ENCODE measurements around the gene ACOXL.

Gene ACOXL

DNA sequence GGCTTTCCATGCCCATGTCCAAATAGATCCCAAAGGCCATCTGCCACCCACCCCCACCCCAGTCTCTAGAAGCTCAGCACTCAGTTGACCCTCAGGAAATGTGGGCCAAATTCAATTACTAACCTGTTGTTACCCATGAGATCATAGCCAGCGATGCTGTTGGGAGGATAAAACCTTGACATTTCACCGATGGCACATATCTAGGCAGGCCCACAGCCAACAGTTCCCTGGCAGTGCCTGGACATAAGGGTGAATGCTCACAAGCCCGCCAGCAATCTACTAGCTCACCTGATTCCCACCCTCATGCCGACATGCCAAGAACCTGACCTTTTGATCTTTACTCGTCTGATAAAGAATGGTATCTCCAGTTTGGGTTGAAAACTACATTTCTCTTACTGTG lies 11.8 kb upstream of the ACOXL start:
- DNase-seq, result no peak

DNA sequence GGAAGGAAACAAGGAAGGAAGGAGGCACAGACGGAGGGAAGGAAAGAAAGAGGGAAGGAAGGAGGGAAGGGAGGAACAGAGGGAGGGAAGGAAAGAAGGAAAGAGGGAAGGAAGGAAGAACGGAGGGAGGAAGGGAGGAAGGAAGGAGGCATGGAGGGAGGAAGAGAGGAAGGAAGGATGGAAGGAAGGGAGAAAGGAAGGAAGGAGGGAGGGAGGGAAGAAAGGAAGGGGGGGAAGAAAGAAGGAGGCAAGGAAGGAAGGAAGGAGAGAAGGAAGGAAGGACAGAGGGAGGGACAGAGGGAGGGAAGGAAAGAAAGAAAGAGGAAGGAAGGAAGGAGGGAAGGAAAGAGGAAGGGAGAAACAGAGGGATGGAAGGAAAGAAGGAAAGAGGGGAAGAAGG lies 7.6 kb upstream of the ACOXL start:
- no peak for DNase-seq

DNA sequence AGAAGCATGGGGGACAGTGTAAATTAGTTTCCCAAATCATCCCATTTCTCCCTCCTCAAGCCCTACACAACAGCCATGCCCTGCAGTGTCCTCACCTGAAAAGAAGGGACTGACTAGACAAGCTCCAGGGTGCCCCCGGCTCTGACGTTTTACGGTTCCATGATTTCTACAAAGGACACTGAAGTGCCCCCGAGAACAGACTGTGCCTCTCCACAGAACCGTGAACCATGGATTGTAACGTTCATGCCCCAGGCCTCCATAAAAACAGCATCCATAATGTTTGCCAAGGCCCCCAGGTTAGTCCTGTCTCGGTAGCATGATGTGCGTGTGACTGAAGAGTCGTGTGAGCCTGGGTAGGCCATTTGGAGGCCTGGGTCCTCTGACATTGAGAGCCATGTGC lies 7.0 kb upstream of the ACOXL start:
- no peak for DNase-seq

DNA sequence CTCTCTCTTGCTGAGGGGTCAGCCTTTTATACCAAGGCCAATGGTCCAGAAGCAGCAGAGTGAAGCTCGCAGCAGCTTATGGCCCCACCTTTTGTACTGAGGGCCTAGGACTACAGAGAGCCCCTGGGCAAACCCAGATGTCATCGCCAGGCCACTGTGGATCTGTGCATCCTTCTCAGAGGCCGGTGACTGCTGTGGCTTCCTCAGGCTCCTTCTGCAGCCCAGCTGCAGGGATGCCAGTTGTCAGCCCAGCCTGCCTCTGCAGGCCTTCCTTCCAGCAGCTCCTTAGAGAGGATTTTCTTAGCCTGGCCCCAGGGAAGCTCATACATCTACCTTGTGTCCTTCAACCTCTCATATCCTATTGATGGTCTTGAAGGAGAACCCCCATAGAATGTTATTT lies 6.5 kb upstream of the ACOXL start:
- no peak for DNase-seq

DNA sequence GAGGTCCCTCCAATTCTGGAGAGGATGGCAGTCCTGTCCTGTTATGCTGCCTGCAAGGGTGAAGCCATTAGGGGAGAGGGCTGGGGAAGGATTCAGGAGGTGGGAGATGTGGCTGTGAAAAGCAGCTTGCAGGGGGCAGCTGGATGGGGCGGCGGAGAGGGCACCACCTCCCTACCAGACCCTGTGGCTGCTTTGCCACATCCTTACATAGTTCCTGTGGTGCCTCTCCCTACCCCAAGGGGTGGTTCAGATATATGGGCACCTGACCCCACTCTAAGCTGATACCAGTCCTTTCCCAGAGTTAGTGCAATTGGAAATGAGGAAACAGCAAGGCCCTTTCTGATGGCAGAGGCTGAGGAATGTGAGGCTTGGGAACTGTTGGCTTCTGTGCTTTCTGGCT lies 6.1 kb upstream of the ACOXL start:
- no peak for DNase-seq

DNA sequence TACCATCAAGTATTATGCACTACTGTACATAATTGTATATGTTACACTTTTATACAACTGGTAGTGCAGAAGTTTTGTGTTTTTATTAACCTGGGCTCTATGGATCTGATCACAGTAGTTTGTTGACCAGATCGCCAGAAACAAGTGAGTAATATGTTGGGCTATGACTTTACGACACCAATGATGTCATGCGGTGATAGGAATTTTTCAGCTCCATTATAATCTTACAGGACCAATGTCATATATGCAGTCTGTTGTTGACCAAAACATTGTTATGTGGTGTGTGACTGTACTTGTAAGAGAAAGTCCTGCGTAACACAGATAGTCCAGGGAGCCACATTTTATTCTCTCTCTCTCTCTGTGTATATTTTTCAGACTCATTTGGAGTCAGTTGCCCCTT lies 4.5 kb upstream of the ACOXL start:
- DNase-seq, result no peak

DNA sequence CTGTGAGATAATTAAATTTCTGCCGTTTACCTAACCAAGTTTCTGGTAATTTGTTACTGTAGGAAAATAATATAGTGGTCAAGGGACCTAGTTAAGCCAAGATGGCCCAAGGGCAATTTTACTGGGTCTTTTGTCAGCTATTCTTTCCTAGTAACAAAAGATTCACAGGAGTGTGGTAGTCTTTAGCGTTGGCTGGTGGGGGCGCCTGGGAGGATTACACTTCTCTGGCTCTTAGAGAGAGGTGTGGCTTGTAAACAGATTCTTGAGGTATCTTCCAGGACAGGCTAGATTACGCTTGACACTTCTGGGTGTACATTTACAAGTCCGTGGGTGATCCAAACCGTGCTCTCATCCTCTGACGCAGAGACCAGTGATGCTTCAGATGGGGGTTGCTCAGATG lies 3.3 kb upstream of the ACOXL start:
- no peak for DNase-seq

DNA sequence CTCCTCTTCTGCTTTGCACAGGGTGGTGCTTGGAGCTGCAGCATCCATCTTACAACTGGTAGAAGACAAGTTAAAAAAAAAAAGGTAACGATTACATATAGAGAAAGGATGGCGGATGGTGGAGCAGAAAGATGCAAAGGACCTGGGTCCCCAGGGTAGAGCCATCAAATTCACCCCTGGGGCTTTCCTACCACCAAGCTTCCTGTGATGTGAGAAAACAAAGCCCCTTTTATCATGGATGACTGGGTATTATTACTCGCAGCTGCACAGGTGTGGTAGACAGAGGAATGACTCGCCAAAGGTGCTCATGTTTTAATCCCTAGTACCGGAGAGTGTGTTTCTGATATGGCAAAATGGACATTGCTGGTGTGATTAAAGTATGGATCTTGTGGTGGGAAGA lies 1.3 kb upstream of the ACOXL start:
- no peak for DNase-seq

DNA sequence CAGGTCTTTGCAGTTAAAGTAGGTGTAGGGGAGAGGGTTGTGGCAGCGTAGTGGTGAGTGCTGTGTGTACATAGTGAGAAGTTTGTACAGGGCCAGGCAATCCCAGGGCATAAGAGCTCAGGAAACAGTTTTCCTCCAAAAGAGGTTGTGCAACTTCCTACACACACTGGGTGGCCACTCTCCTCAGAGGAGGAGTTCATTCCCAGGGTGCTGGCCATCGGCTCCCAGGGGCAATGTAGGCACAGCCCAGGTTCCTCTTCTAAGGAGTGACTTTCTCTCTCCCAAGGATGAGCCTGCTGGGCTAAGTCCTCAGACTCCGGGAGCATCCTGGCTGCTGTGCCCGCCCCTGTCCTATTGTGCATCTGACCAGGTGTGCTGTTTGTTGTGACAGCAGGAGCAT lies 3.0 kb downstream of the ACOXL start:
- no peak for DNase-seq

DNA sequence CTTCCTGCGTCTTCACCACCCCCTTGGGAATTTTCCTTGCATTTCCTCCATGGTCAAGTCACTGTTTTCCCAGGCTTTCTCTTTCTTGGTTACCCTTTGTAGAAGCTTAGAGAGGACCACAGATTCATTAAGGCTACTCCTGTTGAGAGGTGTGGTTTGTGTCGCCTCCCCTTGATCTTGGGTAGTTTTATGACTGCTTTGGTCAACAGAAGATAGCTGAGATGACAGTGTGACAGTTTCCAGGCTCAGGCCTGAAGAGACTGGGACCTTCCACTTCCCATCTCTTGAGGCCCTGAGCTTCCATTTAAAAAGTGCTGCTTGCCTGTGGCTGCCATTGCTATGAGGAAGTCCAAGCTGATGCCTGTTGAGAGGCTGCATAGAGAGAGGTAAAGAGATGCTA lies 5.4 kb downstream of the ACOXL start:
- no peak for DNase-seq

DNA sequence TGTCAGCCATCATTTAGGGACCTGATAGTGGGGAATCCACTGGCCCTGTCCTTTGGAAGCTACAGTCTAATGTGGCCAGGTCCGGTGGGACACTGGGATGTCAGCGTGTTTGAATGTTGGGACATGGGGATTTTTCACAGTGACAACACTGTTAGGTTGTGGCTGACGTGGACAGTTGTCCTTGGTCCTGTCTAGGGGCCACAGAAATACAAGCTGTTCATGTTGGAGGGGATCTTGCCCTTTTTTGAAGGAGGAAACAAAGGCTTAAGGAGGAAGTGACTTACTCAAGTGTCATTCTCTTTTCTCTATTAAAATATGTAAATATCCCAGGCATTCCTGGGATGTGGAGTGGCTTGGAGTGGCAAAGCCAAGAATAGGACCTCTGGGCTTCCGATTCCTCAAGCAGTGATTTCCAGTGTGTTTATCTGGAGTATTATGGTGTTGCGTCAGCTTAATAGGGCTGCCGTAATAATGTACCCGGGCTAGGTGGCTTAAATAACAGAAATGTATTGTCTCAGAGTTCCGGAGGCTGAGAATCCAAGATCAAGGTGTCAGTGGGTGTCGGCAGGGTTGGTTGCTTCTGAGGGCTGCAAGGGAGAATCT lies 8.5 kb downstream of the ACOXL start:
- DNase-seq, result no peak

DNA sequence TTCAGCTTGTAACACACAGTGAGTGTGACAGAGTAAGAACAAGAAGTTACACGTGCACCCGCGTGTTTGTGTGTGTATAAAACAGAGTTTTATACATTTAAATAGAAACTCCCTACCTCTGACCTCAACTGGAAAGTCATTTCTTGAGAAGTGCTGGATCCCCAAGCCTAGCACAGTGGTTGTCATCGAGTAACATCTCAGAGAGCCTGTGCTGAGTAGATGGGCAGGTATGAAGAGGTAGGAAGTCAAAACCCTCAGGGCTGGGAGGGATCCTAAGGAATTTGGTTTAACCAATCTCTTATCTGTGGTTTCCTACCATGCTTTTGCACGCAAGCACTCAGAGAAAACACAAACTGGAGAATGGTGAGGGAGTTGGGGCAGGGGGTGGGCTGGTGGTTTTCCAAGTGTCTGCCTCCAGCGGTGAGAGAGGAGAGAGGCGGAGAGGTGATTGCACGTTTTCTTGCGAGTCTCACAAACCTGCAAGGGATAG lies 9.2 kb downstream of the ACOXL start:
- DNase-seq, result no peak

DNA sequence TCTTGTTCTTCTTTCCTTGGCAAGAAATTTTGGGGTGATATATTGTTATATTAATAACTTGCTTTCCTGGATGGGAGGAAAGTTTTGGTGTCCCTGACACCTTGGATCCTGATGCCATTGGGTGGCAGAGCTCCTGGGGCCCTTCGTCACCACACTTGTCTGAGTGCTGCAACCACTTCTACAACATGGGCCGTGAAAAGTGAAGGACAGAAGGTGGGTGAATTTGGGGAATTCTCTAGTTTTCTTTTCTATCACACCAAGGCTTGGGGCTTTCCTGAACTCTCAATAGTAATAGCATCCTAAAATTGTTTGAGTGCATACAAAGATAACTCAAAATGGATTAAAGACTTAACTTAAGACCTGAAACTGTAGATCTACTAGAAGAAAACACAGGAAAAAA lies 10.0 kb downstream of the ACOXL start:
- no peak for DNase-seq

DNA sequence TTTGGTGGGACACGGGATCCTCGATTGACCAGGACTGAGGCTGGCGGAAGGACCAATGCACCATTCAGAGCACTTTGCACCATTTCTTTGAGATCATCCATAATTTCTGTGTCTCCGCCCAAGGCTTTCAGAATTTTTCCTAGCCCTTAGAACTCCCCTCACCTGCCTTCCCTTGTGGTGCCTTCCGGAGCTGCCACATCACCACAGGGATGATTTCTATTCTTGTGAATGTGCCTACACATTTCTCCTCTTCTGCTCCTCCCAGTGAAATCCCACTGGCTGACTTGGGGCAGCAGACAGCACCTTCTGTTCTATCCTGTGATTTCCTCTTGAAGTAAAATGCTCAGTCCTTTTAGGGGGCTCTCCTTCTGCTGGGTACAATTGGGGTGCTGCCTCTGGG lies 11.2 kb downstream of the ACOXL start:
- no peak for DNase-seq

DNA sequence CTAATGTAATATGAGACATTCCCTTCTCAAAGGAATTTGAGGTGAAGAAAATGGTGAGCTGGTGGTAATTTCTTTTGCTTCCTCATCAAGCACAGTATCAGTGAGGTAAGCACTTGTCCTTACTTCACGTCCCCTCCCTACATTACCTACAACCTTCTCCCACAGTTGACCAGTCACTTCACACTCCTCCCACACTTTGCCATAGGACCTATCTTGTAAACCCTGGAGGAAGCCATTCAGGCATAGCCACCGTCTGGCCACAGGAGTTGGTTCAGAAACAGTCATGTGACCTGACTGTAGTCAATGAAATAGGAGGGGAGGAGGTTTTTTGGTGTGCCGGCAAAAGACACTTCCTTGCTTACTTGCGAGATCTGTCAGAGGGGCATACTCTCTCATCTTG lies 12.1 kb downstream of the ACOXL start:
- no peak for DNase-seq

DNA sequence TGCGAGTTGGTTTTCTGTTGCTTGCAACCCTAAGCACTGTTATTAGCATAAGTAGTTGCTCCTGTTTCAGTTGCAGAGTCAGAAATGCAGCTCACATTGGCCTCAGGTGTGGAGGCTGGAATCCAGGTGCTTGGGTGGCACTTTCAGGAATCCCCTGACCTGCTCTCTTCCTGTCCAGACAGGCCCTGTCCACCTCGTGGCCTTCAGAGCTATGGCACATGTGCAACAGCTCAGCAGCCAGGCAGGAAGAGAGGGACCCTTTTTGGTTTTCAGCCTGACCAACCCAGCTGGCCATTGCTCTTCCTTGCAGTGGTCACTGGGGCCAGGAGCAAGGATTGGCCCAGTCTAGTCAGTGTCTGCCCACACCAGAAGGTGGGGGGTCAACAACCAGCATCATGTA lies 12.7 kb downstream of the ACOXL start:
- no peak for DNase-seq

DNA sequence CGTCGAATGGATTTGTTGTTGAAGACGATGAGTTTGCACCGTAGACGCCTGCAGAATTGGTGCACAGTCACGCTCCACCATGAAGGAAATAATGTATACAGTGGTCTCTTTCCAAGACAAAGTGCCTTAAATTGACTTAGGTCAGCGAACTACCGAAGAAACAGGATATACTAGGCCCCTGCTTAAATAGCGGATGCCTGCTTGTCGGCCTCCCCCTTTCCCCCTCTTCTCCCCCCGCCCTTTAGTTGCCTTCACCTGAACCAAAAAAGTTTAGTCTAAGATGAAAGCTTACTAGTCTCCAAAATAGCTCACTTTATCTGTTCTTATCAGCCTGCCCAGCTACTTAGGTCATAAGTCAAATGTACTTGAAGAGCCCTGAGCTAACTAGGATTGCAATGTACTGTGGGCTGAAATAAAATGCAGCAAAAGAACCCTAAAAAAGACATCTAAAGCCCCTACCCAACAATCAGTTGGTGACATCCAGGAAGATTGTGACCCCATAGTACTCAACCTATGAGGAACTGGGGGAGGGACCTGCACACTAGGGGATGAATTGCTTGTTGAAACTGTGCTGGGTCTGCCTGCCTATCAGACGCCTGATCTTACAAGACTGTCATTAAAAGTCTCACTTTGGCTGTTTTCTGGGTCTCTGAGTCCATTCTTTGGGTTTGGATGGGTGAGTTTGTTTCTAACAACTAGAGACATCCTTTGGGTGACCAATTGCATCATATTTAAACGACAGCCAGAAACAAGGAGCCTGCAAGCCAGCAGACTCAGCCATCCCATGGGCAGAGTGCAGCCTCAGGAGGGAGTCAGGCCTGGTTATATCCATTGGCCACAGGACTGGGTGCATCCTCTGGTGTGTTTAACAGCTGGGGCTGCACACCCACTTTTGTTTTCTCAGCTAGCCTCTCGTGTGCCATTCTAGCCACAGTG lies 14.5 kb downstream of the ACOXL start:
- no peak for DNase-seq

DNA sequence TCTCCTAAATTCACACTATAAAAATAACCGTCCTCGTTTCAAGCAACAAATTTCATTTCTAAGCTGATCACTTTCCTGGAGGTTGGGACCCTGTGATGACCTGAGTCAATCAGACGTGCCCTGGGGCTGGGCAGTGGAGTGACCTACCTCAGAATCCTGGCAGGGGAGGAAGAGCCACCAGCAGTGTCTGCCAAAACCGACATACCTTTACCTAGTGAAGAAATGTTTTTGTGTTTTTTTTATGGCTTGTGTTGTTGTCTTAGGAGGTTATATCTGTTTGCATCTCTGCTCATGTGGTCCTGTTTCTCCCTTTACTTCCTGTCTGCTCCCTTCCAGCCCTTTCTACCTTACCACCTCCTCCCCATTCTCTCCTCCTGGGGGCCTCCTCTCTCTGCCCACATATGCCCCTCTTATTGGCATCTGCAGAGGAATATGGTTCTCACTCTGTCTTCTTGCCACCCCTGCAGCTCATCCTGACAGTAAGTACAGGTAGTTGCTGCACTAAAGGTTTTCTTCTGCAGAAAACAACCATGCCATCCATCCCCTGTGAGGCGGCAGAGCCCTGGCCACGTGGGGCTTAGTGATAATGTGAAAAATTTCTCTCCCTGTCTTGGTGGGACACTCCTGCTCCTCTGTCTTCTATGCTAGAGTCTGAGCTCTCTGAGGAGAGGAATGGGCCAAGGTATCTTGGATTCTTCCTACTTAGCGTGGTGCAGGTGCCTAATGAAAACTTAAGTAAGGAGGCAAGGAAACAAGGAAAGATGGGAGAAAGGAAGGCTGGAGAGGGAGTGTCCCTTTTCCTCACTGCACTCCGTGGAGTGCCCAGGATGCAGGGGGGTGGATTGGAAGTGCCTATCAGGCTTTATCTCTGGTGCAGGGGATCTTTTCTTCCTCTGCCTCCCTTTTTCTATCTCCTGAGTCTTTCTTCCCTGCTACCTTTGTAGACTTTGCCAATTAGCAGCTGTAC lies 15.4 kb downstream of the ACOXL start:
- no peak for DNase-seq

DNA sequence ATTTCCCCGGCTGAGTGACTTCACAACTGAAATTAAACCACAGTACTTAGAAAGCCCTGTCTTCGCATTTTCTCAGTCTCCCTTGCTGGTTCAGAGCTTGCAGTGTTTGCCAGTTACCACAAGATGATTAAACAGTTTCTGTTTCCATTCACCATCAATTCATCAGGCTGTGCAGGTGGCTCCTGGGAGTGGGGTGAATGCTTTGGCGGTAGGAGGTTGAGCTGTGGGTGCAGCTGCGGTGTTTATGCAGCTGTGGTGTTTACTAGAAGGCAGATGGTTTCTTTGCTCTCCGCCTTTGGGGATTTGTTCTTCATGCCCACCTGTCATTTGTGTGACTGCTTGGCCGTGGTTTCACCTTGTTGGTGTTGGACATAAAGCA lies 16.1 kb downstream of the ACOXL start:
- DNase-seq, result peak; percentile 23

DNA sequence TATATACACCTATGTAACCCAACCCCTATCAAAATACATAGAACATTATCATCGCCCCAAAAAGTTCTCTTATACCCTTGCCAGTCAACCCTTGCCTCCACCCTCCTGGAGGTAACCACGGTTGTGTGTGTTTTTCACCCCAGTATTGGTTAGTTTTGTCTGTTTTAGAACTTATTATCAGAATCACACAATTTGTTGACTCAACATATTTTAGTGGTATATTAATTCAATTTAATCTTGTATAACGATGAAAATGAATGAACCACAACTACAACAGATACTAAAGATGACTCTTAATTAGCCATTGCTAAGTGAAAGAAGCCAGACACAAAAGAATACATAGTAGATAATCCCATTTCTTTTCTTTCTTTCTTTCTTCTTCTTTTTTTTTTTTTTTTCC lies 19.3 kb downstream of the ACOXL start:
- no peak for DNase-seq

DNA sequence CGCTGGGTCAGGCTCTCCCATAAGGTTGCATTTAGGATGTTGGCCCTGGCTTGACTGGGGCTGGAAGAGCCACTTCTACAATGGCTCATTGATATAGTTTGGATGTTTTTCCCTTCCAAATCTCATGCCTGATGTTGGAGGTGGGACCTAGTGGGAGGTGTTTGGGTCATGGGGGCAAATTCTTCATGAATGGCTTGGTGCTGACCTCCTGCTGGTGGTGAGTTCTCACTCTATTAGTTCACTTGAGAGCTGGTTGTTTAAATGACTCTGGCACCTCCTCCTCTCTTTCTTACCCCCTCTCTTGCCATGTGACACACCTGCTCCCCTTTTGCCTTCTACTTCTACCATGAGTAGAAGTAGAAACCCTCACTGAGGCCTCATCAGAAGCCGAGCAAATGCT lies 20.5 kb downstream of the ACOXL start:
- no peak for DNase-seq

DNA sequence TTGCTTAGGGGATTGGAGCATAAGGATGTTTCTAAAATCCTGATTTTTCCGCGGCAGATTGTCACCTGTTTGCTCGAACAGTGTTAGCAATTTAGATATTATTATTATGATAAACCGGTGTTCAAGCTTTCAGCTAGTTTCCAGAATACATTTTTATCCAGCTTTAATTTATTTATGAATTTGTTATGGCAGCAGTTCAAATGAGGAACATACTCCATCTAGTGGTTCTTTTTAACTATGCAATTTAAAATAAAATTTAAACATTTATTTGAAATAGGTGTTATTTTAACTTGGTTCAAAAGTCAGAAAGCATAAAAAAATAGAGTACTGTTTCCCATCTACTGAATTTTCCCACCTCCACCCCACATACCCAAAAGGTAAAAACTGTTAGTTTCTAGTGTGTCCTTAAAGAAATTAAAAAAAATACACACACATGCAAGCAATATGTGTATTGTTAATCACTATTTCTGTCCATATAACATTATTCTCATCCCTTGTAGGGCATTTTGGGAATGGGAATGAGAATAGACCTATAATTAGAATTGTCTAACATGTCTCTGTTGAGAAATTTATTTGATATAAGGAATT lies 23.2 kb downstream of the ACOXL start:
- DNase-seq, result no peak

DNA sequence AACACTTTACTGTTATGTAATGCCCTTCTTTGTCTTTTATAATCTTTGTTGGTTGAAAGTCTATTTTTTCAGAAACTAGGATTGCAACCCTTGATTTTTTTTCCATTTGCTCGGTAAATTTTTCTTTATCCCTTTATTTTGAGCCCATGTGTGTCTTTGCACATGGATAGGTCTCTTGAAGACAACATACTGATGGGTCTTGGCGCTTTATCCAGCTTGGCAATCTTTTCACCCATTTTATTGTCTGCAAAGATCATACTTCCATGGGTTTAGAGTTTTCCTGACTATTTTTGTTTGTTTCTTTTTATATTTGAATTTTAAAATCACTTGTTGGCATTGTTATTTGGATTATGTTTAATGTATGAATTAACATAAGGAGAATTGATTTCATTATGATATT lies 27.0 kb downstream of the ACOXL start:
- DNase-seq, result no peak
